WTC11 (cell line): ENCODE measurements around the gene TFEB. TPM values are rescaled to one million over a fixed set of nuclear protein-coding genes. Genes with fewer than 3 reads are reported as not detected.

Source experiments
- ATAC-seq: fragments of 200-7000 bp; cut with Tn5 transposase; 2 replicates; pipeline ENCODE4 v1.10.0; 2021; ENCODE audit warnings: mild to moderate bottlenecking, moderate library complexity
- CTCF ChIA-PET: fragments of 300-600 bp; sonication (Branson Sonifier 250); formaldehyde crosslinking; loops from one replicate; lab custom pipeline; 2021; ENCODE audit warnings: antibody characterized with exemption; lab: Charles Lee
- POLR2A ChIA-PET: fragments of 350-600 bp; sonication (Branson Sonifier 250); formaldehyde crosslinking; loops from one replicate; lab custom pipeline; 2021; ENCODE audit warnings: antibody characterized with exemption; lab: Charles Lee
- DNase-seq: peaks from one replicate; pipeline ENCODE4 v3.0.0; 2021; ENCODE audit warnings: low spot score
- H3K27ac Mint-ChIP-seq: 2 replicates; pipeline ENCODE4 v1.8.0; 2021; ENCODE audit warnings: mixed read lengths
- H3K27me3 Mint-ChIP-seq: 2 replicates; pipeline ENCODE4 v1.8.0; 2021; ENCODE audit warnings: low read depth, mild to moderate bottlenecking, moderate library complexity, mixed read lengths
- H3K36me3 Mint-ChIP-seq: 2 replicates; pipeline ENCODE4 v1.8.0; 2021; ENCODE audit warnings: mixed read lengths
- H3K4me1 Mint-ChIP-seq: 2 replicates; pipeline ENCODE4 v1.8.0; 2022; ENCODE audit warnings: mixed read lengths
- H3K4me3 Mint-ChIP-seq: 2 replicates; pipeline ENCODE4 v1.8.0; 2021; ENCODE audit warnings: mild to moderate bottlenecking, moderate library complexity, mixed read lengths
- H3K9me3 Mint-ChIP-seq: 2 replicates; pipeline ENCODE4 v1.8.0; 2021; ENCODE audit warnings: mixed read lengths
- ATF1 ChIP-seq: sonication (generic); formaldehyde crosslinking; IDR thresholded peaks from 2 replicates; pipeline ENCODE4 v1.8.1; 2023; ENCODE audit warnings: mild to moderate bottlenecking, moderate library complexity, missing genetic modification reagents
- FOXJ3 ChIP-seq: sonication (generic); formaldehyde crosslinking; IDR thresholded peaks from 2 replicates; pipeline ENCODE4 v1.9.0; 2021; ENCODE audit warnings: missing genetic modification reagents, mild to moderate bottlenecking, borderline replicate concordance
- GABPB1 ChIP-seq: sonication (generic); formaldehyde crosslinking; IDR thresholded peaks from 2 replicates; pipeline ENCODE4 v1.8.1; 2023; ENCODE audit warnings: mild to moderate bottlenecking, missing genetic modification reagents
- MYBL2 ChIP-seq: sonication (generic); formaldehyde crosslinking; IDR thresholded peaks from 2 replicates; pipeline ENCODE4 v1.8.1; 2023; ENCODE audit warnings: mild to moderate bottlenecking, moderate library complexity, missing genetic modification reagents
- NFYB ChIP-seq: sonication (generic); formaldehyde crosslinking; conservative IDR thresholded peaks from 2 replicates; pipeline ENCODE4 v1.8.0; 2022; ENCODE audit warnings: low read depth, missing genetic modification reagents
- RELA ChIP-seq: sonication (generic); formaldehyde crosslinking; IDR thresholded peaks from 2 replicates; pipeline ENCODE4 v1.8.1; 2022; ENCODE audit warnings: missing genetic modification reagents, mild to moderate bottlenecking, borderline replicate concordance
- SMAD3 ChIP-seq: sonication (generic); formaldehyde crosslinking; IDR thresholded peaks from 2 replicates; pipeline ENCODE4 v1.8.0; 2022; ENCODE audit warnings: missing genetic modification reagents, mild to moderate bottlenecking, borderline replicate concordance
- SMAD4 ChIP-seq: sonication (generic); formaldehyde crosslinking; IDR thresholded peaks from 2 replicates; pipeline ENCODE4 v1.8.0; 2022; ENCODE audit warnings: mild to moderate bottlenecking, missing genetic modification reagents
- SOX15 ChIP-seq: fragments of 250-450 bp; sonication (Bioruptor Pico); IDR thresholded peaks from 2 replicates; pipeline ENCODE4 v1.9.0; 2021; ENCODE audit warnings: mild to moderate bottlenecking
- SP1 ChIP-seq: sonication (generic); formaldehyde crosslinking; conservative IDR thresholded peaks from 2 replicates; pipeline ENCODE4 v1.8.1; 2022; ENCODE audit warnings: missing genetic modification reagents
- TEAD4 ChIP-seq: sonication (generic); formaldehyde crosslinking; IDR thresholded peaks from 2 replicates; pipeline ENCODE4 v1.8.0; 2022; ENCODE audit warnings: mild to moderate bottlenecking, missing genetic modification reagents
- ZNF317 ChIP-seq: sonication (generic); formaldehyde crosslinking; IDR thresholded peaks from 2 replicates; pipeline ENCODE4 v1.8.1; 2023; ENCODE audit warnings: low read depth, mild to moderate bottlenecking, moderate library complexity, missing genetic modification reagents, borderline replicate concordance
- ZNF396 ChIP-seq: fragments of 250-450 bp; sonication (Bioruptor Pico); IDR thresholded peaks from 2 replicates; pipeline ENCODE4 v1.8.0; 2021; ENCODE audit warnings: mild to moderate bottlenecking, moderate library complexity, borderline replicate concordance
- ZNF416 ChIP-seq: fragments of 250-450 bp; sonication (Bioruptor Pico); IDR thresholded peaks from 2 replicates; pipeline ENCODE4 v1.9.0; 2021; ENCODE audit warnings: mild to moderate bottlenecking, inconsistent platforms
- ZNF423 ChIP-seq: fragments of 250-450 bp; sonication (Bioruptor Pico); IDR thresholded peaks from 2 replicates; pipeline ENCODE4 v2.1.2; 2022; ENCODE audit warnings: mild to moderate bottlenecking, moderate library complexity
- total RNA-seq: library from RNA; stranded (reverse); gene quantifications from 3 replicates; pipeline ENCODE4 v1.2.3, GENCODE V29; 2021
- TF ChIP-seq, protein P1 (sequence below): sonication (generic); formaldehyde crosslinking; IDR thresholded peaks from 2 replicates; pipeline ENCODE4 v1.8.1; 2023; ENCODE audit warnings: mild to moderate bottlenecking, missing genetic modification reagents, moderate library complexity
- TF ChIP-seq, protein P2 (sequence below): fragments of 250-450 bp; sonication (Bioruptor Pico); IDR thresholded peaks from 2 replicates; pipeline ENCODE4 v1.9.0; 2021; ENCODE audit warnings: mild to moderate bottlenecking
- TF ChIP-seq, protein P3 (sequence below): sonication (generic); formaldehyde crosslinking; conservative IDR thresholded peaks from 2 replicates; pipeline ENCODE4 v1.8.1; 2023; ENCODE audit warnings: mild to moderate bottlenecking, low read depth, missing genetic modification reagents, moderate library complexity
- TF ChIP-seq, protein P4 (sequence below): sonication (generic); formaldehyde crosslinking; IDR thresholded peaks from 2 replicates; pipeline ENCODE4 v1.8.1; 2022; ENCODE audit warnings: low read depth, mild to moderate bottlenecking, moderate library complexity, missing genetic modification reagents, borderline replicate concordance

The TFEB gene
- total RNA-seq, 1 experiment from 2014 or later, result 3.9 TPM

DNA sequence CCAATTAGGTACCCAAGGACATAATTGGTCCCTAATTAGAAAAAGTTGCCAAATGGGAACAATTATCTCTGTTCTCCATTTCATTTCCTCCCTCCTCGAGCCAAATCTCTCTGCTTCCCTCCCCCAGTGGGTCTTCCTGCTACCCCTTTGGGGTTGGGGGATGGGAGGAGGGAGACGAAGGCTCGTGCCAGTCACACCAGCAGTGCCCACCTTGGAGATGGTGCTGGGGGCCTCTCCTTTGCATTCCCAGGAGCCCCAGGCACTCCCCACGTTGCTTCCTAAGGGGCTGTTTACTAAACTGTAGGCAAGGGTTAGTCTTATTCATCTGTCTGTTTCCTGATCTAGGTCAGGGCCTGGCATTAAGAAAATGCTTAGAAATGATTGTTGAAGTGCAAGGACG lies 64.0 kb downstream of the TFEB start:
- Mint-ChIP-seq H3K27ac (no peak overlapping the region), H3K36me3 (no peaks in the 10 kb centered on the region), H3K9me3 (peaks cover 16% of the 10 kb centered on the region), H3K4me3 (no peak overlapping the region), H3K27me3 (peaks cover 22% of the 10 kb centered on the region), H3K4me1 (peaks cover 26% of the 10 kb centered on the region)
- ChIA-PET POLR2A (no interaction called here), CTCF (interaction anchor here (0.8 to 1.2 kb wide), 2 partner anchors 9 to 12 kb away, joined by 3 read pairs; no protein-coding TSS in a partner anchor)
- ATAC-seq (no peak), DNase-seq (no peak)
- TF ChIP-seq, protein P1, sequence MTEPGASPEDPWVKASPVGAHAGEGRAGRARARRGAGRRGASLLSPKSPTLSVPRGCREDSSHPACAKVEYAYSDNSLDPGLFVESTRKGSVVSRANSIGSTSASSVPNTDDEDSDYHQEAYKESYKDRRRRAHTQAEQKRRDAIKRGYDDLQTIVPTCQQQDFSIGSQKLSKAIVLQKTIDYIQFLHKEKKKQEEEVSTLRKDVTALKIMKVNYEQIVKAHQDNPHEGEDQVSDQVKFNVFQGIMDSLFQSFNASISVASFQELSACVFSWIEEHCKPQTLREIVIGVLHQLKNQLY (CRISPR knock-in tag), result no peak
- TF ChIP-seq SP1 (CRISPR knock-in tag), result no peak
- TF ChIP-seq GABPB1 (CRISPR knock-in tag), result no peak
- TF ChIP-seq ZNF317, result no peak
- TF ChIP-seq ZNF423, result no peak
- TF ChIP-seq SMAD4, result no peak
- TF ChIP-seq, protein P2, sequence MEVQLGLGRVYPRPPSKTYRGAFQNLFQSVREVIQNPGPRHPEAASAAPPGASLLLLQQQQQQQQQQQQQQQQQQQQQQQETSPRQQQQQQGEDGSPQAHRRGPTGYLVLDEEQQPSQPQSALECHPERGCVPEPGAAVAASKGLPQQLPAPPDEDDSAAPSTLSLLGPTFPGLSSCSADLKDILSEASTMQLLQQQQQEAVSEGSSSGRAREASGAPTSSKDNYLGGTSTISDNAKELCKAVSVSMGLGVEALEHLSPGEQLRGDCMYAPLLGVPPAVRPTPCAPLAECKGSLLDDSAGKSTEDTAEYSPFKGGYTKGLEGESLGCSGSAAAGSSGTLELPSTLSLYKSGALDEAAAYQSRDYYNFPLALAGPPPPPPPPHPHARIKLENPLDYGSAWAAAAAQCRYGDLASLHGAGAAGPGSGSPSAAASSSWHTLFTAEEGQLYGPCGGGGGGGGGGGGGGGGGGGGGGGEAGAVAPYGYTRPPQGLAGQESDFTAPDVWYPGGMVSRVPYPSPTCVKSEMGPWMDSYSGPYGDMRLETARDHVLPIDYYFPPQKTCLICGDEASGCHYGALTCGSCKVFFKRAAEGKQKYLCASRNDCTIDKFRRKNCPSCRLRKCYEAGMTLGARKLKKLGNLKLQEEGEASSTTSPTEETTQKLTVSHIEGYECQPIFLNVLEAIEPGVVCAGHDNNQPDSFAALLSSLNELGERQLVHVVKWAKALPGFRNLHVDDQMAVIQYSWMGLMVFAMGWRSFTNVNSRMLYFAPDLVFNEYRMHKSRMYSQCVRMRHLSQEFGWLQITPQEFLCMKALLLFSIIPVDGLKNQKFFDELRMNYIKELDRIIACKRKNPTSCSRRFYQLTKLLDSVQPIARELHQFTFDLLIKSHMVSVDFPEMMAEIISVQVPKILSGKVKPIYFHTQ (CRISPR knock-in tag), result no peak
- TF ChIP-seq ZNF396 (CRISPR knock-in tag), result no peak
- TF ChIP-seq, protein P3, sequence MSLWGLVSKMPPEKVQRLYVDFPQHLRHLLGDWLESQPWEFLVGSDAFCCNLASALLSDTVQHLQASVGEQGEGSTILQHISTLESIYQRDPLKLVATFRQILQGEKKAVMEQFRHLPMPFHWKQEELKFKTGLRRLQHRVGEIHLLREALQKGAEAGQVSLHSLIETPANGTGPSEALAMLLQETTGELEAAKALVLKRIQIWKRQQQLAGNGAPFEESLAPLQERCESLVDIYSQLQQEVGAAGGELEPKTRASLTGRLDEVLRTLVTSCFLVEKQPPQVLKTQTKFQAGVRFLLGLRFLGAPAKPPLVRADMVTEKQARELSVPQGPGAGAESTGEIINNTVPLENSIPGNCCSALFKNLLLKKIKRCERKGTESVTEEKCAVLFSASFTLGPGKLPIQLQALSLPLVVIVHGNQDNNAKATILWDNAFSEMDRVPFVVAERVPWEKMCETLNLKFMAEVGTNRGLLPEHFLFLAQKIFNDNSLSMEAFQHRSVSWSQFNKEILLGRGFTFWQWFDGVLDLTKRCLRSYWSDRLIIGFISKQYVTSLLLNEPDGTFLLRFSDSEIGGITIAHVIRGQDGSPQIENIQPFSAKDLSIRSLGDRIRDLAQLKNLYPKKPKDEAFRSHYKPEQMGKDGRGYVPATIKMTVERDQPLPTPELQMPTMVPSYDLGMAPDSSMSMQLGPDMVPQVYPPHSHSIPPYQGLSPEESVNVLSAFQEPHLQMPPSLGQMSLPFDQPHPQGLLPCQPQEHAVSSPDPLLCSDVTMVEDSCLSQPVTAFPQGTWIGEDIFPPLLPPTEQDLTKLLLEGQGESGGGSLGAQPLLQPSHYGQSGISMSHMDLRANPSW, result no peak
- TF ChIP-seq, protein P4, sequence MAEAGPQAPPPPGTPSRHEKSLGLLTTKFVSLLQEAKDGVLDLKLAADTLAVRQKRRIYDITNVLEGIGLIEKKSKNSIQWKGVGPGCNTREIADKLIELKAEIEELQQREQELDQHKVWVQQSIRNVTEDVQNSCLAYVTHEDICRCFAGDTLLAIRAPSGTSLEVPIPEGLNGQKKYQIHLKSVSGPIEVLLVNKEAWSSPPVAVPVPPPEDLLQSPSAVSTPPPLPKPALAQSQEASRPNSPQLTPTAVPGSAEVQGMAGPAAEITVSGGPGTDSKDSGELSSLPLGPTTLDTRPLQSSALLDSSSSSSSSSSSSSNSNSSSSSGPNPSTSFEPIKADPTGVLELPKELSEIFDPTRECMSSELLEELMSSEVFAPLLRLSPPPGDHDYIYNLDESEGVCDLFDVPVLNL (CRISPR knock-in tag), result no peak
- TF ChIP-seq RELA (CRISPR knock-in tag), result no peak
- no peak for TF ChIP-seq FOXJ3 (CRISPR knock-in tag)
- TF ChIP-seq MYBL2, result no peak
- TF ChIP-seq ZNF416, result no peak
- TF ChIP-seq NFYB (CRISPR knock-in tag), result no peak

DNA sequence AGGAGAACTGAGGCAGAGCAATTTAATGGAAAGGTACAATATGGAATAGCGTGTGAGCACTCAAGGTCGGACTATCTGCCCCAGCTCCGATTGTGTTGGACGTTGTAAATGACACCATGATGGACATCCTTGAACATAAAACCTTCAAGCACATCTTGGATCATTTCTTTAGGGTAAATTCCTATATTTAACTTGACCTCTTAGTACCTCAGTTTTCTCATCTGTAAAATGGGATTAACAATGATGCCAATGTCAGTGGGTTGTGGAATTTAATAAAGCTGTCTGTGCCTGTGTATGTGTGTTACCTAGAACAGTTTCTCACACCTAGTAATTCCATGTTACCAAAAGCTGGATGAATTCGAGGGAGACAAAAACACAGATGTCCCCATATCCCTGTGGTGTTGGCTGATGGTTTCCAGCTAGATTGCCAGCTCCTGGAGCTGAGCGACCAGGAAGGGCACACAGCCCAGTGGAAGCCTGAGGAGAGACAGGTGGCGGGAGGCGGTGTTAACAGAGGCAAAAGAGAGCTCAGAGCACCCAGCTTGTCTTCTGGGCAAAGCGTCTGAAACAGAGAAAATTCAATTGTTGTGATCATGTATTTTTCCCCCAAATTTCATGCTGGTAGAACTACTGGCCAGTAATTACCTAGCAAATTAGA lies 64.6 kb downstream of the TFEB start:
- no peak overlapping the region for H3K4me3 Mint-ChIP-seq
- DNase-seq (no peak), ATAC-seq (no peak)
- ChIA-PET POLR2A (no interaction called here), CTCF (interaction anchor here (0.8 to 1.2 kb wide), 2 partner anchors 10 to 13 kb away, joined by 3 read pairs; no protein-coding TSS in a partner anchor)
- H3K27ac Mint-ChIP-seq, result no peak overlapping the region
- H3K4me1 Mint-ChIP-seq, result peaks cover 22% of the 10 kb centered on the region
- H3K27me3 Mint-ChIP-seq, result peaks cover 22% of the 10 kb centered on the region
- H3K9me3 Mint-ChIP-seq, result peaks cover 16% of the 10 kb centered on the region
- TF ChIP-seq, protein P2 (CRISPR knock-in tag), result no peak
- TF ChIP-seq SMAD3, result no peak
- no peak for TF ChIP-seq TEAD4
- TF ChIP-seq SOX15 (CRISPR knock-in tag), result no peak
- TF ChIP-seq ATF1 (CRISPR knock-in tag), result no peak
- H3K36me3 Mint-ChIP-seq, result no peaks in the 10 kb centered on the region
